ENCODE results near the gene ATG7. TPM values are rescaled to one million over a fixed set of nuclear protein-coding genes. Genes with fewer than 3 reads are reported as not detected.

ATG7 gene
- total RNA-seq, 4 donors from 2014 or later, result 20.6 to 50.4 (median 39.9) TPM

- no peak for DNase-seq (ENCODE audit: extremely low spot score)
- Histone ChIP-seq H3K27ac (replicated peaks in 1 of 4) (no peak overlapping the region), H3K9me3 (peaks cover 0 to 4% (median 0%) of the 10 kb centered on the region in 4 donors), H3K27me3 (no peaks in the 10 kb centered on the region), H3K4me1 (peaks cover 20 to 35% (median 31%) of the 10 kb centered on the region in 4 donors), H3K36me3 (peaks cover 0 to 8% (median 0%) of the 10 kb centered on the region in 4 donors), H3K4me3 (no peak overlapping the region)
- TF ChIP-seq EP300 (IDR thresholded peaks at IDR 0.05) (no peak), POLR2A (IDR thresholded peaks at IDR 0.05; ENCODE audit: low read depth) (no peak), CTCF (IDR thresholded peaks at IDR 0.05) (no peak), POLR2AphosphoS5 (IDR thresholded peaks at IDR 0.05) (no peak)
- 38% methylated on average over 6 of the region's 7 CpGs for WGBS
- intact Hi-C loops (cut with DNase I), result no loop called here
These were observed 276.5 kb downstream of the ATG7 start for GRCh38 chr3:11548721-11549131.

- H3K36me3 ChIP-seq, result peaks cover 0 to 18% (median 4%) of the 10 kb centered on the region in 4 donors
- no peaks in the 10 kb centered on the region for H3K27me3 ChIP-seq
- WGBS, result 90% methylated on average over 9 of the region's 9 CpGs
- no peak for DNase-seq (ENCODE audit: extremely low spot score)
- H3K9me3 ChIP-seq, result no peaks in the 10 kb centered on the region
- intact Hi-C loops (cut with DNase I), result no loop called here
- peaks cover 22 to 38% (median 33%) of the 10 kb centered on the region in 4 donors for H3K4me1 ChIP-seq
- no peak overlapping the region for H3K4me3 ChIP-seq
- TF ChIP-seq POLR2A (IDR thresholded peaks at IDR 0.05; ENCODE audit: low read depth), result no peak
- no peak for TF ChIP-seq POLR2AphosphoS5 (IDR thresholded peaks at IDR 0.05)
- no peak for TF ChIP-seq EP300 (IDR thresholded peaks at IDR 0.05)
- TF ChIP-seq CTCF (IDR thresholded peaks at IDR 0.05), result no peak
- no peak overlapping the region for H3K27ac ChIP-seq (replicated peaks in 1 of 4)
These were observed 277.5 kb downstream of the ATG7 start for GRCh38 chr3:11549580-11550140.

- Histone ChIP-seq H3K4me1 (peaks cover 31 to 41% (median 35%) of the 10 kb centered on the region in 4 donors), H3K9me3 (no peaks in the 10 kb centered on the region), H3K27ac (replicated peaks in 1 of 4) (no peak overlapping the region), H3K4me3 (no peak overlapping the region), H3K27me3 (no peaks in the 10 kb centered on the region), H3K36me3 (peaks cover 0 to 32% (median 8%) of the 10 kb centered on the region in 4 donors)
- TF ChIP-seq POLR2A (IDR thresholded peaks at IDR 0.05; ENCODE audit: low read depth) (no peak), EP300 (IDR thresholded peaks at IDR 0.05) (no peak), POLR2AphosphoS5 (IDR thresholded peaks at IDR 0.05) (no peak), CTCF (IDR thresholded peaks at IDR 0.05) (no peak)
- DNase-seq (ENCODE audit: extremely low spot score), result no peak
- 74% methylated on average over 17 of the region's 17 CpGs for WGBS
- intact Hi-C loops (cut with DNase I), result no loop called here
These were observed 278.8 kb downstream of the ATG7 start for GRCh38 chr3:11551036-11551435.

- H3K4me3 ChIP-seq, result no peak overlapping the region
- intact Hi-C loops (cut with DNase I), result no loop called here
- peaks cover 46 to 54% (median 50%) of the 10 kb centered on the region in 4 donors for H3K4me1 ChIP-seq
- H3K27me3 ChIP-seq, result no peaks in the 10 kb centered on the region
- peak overlapping the region in 2 of 4 donors; percentile 30 to 66 for H3K27ac ChIP-seq (replicated peaks in 1 of 4)
- H3K9me3 ChIP-seq, result no peaks in the 10 kb centered on the region
- DNase-seq (ENCODE audit: extremely low spot score), result no peak
- TF ChIP-seq POLR2A (IDR thresholded peaks at IDR 0.05; ENCODE audit: low read depth) (no peak), POLR2AphosphoS5 (IDR thresholded peaks at IDR 0.05) (no peak), EP300 (IDR thresholded peaks at IDR 0.05) (no peak), CTCF (IDR thresholded peaks at IDR 0.05) (no peak)
- 96% methylated on average over 14 of the region's 16 CpGs for WGBS
- peaks cover 0 to 35% (median 8%) of the 10 kb centered on the region in 4 donors for H3K36me3 ChIP-seq
These were observed 280.4 kb downstream of the ATG7 start for GRCh38 chr3:11552289-11553264.
